Measurements from ENCODE around the gene TACR2. TPM values are rescaled to one million over a fixed set of nuclear protein-coding genes. Genes with fewer than 3 reads are reported as not detected.
A peak's percentile ranks its signal among the peaks of the same experiment; 100 is the strongest.
"Not testable (repeated sequence)": the region's sequence is repeated elsewhere in the genome, so short reads cannot be mapped to it uniquely, and the experiment has no call there.

The TACR2 gene
- total RNA-seq = not detected

DNA sequence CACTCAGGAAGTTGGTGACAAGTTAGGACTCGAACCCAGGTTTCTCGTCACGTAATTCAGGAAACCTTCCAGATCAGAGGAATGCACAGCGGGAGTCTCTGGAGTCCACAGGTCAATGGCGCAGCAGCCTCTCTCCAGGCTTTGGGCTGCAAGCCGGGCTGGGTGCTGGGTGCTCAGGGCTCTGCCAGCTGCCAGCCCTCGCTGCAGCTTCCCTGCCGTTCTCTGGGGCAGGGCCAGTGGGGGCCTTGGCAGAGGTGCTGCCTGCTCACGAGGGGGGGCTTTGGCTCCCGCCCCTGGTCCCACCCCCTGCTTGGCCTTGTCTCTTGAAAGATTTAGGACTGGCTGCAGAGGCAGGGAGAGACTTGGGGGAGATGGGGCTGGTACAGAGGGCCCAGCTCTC is at the start of gene TACR2:
Gene TACR2 (minus strand): TSS at position 224 of the 400 bp plus-strand sequence. CDS start 595 bp downstream, outside the sequence.
- no peak for DNase-seq

DNA sequence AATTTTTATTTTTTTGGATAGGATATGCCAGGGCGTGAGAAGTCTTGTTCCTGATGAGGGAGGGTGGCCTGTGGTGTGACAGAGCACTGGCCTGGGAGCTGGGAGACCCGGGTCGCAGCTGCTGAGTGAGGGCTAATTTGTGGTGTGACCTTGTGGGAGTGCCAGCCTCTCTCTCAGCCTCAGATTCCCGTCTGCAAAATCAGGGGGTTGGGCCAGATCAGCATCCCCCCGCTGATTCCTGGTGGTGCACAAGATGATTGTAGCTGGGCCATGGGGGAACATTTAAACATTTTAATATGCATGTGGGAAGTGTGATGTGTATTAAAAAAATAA is 49.4 kb upstream of the TACR2 start:
- no peak for DNase-seq

DNA sequence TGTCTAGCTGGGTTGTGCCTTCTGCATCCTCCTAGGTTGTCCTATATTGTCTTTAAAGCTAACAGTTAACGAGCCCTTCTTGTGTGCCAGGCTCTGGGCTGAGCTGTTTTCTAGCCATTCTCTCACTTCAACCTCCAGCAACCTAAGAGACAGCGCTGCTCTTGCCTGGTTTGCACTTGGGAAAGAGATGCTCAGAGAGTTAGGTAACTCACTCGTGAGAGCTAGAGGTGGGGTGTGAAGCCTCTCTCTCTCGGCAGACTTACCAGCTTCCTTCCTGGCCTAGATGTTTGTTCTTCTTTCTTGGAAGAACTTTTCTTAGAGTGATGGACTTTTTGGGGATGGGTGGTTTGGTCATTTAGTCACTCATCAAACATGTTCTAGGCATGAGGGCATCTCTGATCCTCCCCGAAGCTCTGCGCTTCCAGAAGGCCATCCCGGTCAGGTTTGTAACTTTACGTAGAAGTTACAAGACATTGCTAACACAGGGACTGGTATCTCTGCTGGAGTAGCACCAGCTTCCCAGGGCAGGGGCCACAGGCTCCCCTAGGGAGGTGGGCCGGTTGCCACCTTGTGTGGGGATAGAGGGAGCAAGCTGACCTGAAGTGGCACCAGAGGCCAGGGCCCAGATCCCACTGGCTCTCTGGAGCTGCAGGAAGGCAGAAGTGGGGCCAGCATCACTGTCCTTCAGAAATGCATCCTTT is 48.9 kb upstream of the TACR2 start:
- no peak for DNase-seq

DNA sequence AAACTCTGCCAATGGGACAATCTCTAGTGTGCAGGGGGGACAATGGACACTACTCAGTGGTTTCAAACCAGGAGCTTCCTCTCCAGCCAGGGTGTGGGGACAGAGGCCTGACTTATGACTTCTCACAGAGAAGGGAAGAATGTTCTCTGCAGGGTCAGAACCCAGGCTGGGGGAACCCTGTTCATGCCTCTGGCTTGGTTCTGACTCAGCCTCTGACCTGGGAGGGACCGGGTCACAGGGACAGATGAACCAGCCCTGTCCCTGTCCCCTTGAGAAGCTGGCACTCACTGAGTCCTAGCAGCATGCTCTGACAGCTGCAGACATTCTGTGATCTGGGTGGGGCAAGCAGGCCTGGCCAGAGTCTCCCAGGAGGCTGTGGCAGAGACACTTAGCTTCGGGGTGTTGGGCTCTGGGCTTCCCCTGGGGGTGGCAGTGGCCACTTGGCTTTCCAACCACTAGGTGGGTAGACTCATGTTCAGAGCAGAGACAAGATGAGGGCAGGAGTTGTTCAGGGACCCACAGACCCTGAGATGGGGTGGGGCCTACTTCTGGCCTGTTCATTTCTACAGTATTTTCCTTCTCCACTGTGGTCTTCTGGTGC is 48.2 kb upstream of the TACR2 start:
- DNase-seq = no peak

DNA sequence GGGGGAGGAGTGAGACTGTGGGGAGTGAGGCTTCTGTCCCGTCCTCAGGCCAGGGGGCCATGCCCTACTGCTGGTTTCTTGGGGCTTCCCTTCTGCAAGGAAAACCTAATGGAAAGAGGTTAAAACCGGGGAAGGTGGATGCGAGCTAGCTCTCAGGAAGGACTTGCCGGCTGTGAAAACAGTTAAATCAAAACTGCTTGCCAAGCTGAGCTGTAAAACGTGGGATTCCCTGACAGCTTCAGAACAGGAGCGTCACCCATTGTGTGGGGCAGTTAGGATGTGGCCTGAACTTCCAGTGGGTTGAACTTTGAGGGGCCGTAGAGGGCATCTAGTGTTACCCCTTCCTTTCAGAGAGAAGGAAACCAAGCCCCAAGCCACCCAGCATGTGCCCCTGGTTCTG is 47.7 kb upstream of the TACR2 start:
- no peak for DNase-seq

DNA sequence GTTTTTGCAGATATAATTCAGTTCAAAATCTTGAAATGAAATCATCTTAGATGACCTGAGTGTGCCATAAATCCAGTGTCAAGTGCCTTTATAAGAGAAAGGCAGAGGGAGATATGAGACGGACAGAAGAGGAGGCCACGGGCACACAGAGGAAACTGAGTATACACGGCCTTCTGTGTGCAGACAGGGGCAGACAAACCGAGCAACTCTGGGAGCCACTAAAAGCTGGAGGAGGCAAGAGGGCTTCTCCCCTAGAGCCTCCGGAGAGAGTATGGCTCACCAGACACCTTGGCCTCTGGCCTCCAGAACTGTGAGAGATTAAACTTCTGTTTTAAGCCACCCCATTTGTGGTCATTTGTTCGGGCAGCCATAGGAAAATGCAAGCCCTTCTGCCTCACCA is 47.2 kb upstream of the TACR2 start:
- no peak for DNase-seq

DNA sequence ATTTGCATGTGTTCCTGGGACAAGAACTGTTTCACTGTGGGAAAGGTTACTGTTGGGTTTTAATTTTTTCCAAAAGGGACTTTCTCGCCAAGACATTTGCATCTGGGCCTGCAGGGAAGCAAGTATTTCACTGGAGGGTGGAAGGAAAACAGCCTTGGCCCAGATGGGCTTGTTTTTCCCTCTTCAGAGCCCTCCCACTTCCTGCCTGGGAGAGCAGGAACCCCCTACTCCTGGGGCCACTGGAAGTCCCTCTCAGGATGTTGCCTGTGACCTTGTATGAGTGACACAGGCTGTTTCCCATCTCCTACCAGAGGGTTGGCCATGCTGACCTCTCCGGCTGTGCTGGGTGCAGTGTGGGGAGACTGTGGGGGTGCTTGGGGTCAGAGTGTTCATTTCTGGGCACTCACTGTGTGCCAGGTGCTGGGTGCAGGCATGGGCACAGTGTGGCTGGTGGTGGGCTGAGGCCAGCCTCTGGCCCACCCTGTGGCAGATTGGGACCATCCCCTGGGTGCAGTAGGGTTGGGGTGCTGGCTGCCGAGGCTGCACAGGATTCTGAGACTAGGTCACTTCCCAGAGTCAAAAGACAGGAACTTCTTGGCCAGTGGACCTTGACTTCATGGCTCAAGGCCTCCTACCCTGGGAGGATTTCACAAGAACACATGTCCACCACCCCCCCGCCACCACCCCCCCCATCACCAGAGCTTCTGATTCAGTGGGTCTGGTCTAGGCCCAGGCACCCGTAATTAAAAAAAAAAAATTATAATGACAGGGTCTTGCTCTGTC is 44.7 kb upstream of the TACR2 start:
- no peak for DNase-seq

DNA sequence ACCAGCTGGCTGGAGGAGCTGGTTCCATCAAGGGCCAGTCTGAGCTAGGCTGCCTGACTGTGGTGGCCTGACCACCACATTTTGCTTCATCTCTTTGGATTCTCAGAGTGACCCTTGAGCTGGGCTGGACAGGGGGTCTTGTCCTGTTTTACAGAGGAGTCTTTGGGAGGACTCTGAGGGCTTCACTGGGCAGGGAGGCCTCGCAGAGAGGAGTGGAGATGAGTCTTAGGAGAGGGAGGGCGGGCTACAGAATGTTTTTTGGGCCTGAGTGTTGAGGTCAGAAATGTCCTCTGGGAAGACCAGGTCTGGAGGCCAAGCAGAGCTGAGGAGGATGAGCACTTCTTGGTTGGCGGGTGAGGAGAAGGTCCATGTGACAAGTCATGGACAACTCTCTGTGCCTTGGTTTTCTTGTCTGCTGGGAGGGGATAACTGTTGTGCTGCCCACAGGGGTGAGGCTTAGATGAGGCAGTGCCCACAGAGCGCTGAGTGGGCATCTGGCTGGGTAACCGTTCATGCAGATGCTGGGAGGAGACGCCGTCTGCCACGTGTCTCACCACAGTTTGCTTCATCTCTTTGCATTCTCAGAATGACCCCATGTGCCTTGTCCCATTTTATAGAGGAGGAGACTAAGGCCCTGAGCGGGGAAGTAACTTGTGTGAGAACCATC is 44.0 kb upstream of the TACR2 start:
- no peak for DNase-seq

DNA sequence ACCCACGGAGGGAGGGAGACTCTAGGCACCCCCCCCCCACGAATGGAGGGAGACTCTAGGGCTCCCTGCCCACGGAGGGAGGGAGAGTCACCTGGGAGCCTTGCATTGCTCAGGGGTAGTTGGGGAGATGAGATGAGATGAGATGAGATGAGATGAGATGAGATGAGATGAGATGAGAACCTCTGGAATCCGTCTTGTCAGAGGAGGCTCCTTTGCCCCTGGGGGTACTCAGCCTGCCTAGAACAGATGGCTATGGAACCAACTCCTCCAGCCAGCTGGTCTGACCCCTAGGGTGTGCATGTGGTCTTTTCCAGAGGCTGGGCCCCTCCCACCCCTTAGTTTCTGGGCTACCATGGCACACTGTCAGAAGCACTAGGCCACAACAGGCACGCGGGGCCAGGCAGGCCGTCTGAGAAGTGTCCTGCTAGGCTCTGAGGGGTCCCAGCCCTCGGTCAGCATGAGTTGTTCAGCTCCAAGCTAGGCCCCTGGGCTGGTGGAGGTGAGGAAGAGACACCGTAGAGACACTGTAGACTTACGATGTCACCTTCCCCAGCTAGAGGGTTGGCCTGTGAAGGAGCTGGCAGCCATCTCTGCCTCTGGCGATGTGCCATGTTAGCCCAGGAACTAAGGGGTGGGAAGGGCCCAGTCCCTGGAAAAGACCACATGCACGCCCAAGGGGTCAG is 43.3 kb upstream of the TACR2 start:
- no peak for DNase-seq

DNA sequence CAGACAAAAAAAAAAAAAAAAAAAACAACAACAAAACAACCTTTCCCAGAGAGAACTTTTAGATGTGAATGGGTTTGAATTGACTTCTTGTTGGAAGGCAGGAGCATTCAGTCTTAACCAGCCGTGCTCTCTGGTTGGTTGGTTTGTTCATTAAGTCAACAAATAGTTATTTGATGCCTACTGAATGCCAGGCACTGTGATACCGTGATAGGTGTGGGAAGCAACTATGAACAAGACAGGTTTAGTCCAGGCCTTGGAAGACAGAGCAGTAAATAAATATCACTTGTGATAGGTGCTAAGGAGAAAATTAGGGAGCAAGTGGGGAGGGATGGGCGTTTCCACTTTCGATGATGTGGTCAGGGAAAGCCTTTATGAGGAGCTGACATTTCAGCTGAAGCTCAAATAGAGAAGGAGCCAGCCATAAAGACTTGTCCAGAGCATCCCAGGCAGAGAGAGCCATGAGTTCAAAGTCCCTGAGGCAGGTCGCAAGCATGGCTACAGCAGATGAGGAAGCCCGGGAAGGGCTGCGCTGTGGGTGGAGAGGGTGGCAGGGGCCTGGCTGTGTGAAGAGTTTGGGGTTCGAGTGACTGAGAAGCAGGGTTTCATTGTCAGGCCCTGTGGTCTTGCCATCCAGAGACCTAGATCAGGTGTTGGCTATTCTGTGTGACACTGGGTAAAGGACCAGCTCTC is 42.5 kb upstream of the TACR2 start:
- no peak for DNase-seq

DNA sequence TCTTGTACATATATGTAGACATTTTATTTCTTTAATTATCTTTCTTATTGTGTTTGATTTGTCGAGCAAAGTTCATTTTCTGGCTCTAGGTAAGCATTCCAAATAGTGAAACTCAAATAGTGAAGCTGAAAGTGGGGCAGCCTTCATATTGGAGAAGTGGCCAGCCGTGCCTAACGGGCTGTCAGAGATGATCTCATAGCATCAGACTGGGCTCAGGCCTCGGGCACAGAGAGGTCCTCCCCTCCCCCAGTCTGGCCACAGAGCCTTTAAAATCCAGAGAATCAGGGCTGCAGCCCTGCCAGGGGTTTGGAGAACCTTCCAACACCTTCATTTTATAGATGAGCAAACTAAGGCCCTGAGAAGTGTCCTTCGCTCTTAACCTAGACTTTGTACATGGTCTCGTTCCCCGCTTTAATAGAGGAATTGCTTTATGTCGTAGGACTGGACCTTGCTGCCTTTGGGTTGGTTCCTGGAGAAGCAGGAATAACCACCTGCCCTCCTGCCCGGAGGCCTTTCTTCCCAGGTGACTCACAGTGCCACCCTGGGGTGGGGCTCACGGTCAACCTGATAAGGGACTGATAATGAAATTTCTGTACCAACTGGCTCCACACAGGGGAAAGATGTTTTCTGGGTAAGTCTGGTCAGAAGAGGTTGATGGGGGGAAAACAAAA is 41.8 kb upstream of the TACR2 start:
- no peak for DNase-seq

DNA sequence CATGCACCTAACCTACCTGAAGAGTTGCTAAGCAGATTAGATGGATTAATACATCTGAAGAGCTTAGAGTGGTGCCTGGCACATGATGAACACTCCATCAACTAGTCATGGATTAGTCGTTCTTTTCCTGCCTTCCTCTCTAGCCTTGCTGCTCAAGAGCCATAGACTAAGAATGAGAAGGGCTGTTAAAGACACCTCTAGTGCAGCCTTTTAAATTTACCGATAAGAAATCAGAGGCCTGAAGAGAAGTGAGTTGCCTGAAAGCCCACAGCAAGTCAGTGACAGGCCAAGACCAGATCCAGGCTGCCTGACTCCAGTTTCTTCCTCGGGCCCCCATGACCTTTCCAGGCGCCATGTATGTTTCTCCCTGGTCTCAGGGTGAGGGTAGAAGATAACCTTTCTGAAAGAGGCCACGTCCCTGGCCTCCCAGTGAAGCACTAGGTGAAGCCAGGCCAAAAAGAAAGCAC is 41.1 kb upstream of the TACR2 start:
- no peak for DNase-seq

DNA sequence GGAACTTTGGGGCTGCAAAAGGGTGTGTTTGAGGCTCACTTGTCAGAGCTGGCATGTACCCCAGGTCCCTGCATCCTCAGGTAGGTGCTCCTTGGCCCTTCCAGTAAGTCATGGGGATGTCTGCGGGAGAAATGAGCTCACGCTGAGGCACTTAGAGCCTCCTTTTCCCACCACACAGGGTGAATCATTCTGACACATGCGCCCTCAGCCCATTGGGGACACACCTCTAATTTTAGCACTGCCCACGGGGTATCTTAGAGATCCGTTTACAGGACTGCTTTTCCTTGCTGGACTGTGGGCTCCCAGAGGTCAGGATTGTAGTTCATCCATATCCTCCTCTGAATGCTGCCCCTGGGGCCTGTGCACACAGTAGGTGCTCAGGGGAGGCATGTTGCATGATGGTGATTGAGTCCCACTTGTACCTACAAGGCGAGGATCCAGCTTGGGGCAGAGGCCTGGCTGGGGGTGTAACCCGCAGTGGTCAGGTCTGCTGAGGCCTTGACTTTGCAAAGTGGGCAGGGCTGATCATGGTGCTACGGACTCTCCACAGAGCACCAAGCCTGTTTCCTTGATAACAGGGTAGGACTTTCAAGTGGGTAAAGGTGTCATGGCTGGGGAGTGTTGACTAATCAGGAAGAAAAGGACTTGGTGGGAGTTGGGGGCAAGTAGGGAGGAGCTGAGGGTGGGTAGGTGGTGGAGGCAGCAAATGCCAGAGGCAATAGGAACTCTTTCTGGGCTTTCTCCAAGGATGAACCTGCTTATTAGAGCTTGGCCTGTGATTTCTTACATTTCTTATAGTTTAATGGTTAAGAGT is 40.4 kb upstream of the TACR2 start:
- DNase-seq = no peak

DNA sequence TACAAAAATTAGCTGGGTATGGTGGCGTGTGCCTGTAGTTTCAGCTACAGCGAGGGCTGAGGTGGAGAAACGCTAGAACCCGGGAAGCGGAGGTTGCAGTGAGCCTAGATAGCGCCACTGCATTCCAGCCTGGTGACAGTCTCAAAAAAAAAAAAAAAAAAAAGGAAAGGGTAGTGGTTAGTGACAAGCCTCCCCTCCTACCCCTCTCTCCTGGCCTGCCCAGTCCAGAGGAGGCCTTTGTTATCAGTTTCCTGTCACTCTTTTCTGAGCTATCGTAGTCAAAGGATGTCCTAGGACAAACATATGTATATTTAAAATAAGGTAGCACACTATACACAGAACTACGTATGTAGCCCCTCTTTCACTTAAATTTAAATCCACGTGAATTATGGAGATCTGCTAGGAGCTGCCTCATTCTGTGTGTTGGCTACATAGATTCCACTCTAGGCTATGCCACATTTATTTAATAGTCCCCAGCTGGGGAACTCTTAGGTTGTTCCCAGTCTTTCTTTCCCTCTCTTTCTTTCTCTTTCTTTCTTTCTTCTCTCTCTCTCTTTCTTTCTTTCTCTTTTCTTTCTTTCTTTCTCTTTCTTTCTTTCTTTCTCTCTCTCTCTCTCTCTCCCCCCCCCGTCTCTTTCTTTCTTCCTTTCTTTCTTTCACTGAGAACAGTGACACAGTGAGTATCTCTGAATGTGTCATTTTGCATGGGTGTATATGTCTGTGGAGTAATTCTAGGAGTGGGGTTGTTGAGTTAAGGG is 38.5 kb upstream of the TACR2 start:
- no peak for DNase-seq

DNA sequence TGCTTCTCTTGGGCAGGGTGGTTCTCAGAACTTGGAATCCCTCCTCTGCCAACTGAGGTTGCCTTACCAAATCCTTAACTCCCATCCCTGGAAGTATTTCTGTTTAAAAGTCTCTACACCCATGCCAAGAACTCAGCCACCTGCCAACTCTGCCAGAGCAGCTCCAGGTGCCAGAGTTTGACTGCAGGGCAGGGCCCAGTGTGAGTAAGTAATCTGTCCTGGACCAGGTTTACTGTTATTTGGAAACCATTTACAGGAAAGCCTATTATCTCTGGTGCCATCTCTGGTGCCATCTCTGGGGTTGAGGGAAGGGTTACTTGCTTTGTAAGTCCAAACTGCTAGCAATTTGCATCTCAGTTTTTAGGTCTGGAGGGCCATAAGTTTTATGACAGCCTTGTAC is 37.1 kb upstream of the TACR2 start:
- DNase-seq = no peak

DNA sequence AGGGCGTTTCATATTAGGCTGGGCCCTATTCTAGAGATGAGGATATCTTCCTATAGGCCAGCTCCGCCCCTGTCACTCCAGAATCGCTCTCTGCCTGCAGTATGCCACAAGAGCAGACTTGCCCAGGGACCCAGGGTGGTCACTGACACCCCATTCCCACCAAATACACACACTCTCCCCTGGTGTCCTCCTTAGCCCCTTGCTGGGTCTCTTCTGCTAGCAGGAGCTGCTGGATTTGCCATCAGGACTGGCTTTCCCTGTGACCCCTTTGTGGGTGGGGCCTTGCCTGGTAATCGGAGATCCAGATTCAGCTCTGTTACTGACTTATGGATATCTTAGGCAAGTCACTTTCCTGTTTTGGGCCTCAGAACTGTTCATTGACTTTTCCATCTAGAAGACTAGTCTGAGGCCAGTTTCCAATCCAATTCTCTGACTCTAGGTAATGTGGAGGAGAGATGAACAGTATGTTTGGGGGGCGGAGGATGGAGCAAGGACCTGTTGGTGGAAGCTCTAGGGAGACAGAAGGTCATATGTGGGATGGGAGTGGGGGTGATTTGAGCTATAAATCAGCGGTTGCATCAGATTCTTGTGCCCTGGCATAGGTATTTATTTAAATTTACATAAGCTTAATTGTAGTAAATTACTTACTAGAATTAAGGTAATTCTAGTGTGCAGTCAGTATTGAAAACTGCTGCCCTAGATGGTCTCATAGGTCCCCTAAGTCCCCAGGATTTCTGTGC is 36.1 kb upstream of the TACR2 start:
- no peak for DNase-seq

DNA sequence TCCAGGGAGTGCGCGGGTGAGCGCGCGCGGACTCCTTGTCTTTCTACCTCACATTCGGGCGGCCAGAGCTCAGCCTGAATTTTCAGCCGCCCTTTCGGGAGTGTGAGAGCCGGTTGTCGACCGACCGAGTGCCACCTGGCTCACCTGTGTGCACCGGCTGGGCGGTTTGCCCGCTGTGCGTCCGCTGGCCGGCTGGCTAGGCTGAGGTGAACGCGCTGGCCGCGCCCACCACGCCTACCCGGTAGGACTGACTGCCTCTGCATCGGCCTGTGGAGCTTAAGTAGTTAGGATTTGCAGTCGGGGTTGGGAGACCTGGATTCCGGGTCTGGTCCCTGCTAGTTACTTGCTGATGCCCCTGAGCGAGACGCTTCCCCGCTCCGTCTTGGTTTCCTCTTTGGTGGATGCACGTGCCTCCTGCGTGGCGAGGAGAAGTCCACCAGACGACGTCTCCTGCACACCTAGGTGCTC is 35.1 kb upstream of the TACR2 start:
- no peak for DNase-seq

DNA sequence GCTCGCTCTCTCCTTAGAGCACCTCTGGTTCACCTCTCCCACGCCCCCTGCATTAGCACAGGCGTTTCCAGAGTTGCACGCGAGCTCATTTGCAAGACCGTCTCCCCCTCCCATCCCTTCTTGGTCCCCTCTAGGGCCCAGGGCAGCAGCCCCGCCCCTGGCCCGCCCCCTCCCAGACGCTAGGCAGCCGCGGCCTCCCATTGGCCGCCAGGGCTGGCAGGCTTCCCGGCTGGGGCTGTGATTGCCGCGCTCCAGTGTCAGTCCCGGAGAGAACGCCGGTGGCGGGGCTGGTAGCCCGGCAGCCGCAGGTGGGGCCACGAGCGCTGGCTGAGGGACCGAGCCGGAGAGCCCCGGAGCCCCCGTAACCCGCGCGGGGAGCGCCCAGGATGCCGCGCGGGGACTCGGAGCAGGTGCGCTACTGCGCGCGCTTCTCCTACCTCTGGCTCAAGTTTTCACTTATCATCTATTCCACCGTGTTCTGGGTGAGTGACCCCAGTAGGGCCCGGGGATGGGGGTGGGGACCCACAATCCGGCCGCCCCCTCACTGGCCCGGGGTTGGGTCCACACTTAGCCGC is 34.6 kb upstream of the TACR2 start, which contains the start of gene TSPAN15:
Gene TSPAN15 (plus strand): TSS at position 257 of the 575 bp plus-strand sequence. CDS start 130 bp downstream, at position 387.
- DNase-seq = peak; percentile 72

DNA sequence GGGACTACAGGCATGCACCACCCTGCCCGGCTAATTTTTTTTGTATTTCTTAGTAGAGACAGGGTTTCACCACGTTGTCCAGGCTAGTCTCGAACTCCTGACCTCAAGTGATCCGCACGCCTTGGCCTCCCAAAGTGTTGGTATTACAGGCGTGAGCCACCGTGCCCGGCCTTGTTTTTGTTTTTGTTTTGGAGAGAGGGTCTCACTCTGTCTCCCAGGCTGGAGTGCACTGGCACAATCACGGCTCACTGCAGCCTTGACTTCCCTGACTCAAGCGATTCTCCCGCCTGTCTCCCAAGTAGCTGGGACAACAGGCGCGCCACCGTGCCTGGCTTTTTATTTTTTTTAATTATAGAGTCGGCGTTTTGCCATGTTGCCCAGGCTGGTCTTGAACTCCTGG is 33.7 kb upstream of the TACR2 start:
- not testable (repeated sequence) for DNase-seq

All from effector CD4-positive, alpha-beta T cell (primary cell).